HEK293T (cell line): ENCODE results near the gene ZNF181.

Experiments used
- ARNT ChIP-seq: fragments of 450-650 bp; IDR thresholded peaks from 2 replicates; pipeline ENCODE4 v1.6.1; 2017; ENCODE audit warnings: mild to moderate bottlenecking
- BHLHE40 ChIP-seq: fragments of 450-650 bp; IDR thresholded peaks from 2 replicates; pipeline ENCODE4 v1.6.1; 2016; ENCODE audit warnings: mild to moderate bottlenecking, moderate library complexity, borderline replicate concordance
- ELF4 ChIP-seq: fragments of 450-650 bp; IDR thresholded peaks from 2 replicates; pipeline ENCODE4 v1.6.1; 2017; ENCODE audit warnings: antibody characterized with exemption
- FOXA1 ChIP-seq: fragments of 450-650 bp; IDR thresholded peaks from 2 replicates; pipeline ENCODE4 v1.6.1; 2016; ENCODE audit warnings: mild to moderate bottlenecking
- FOXK2 ChIP-seq: fragments of 450-650 bp; IDR thresholded peaks from 2 replicates; pipeline ENCODE4 v1.6.1; 2016; ENCODE audit warnings: mild to moderate bottlenecking
- FOXM1 ChIP-seq: fragments of 450-650 bp; IDR thresholded peaks from 2 replicates; pipeline ENCODE4 v1.6.1; 2017; ENCODE audit warnings: mild to moderate bottlenecking, borderline replicate concordance
- LEF1 ChIP-seq: fragments of 450-650 bp; IDR thresholded peaks from 2 replicates; pipeline ENCODE4 v1.6.1; 2017; ENCODE audit warnings: mild to moderate bottlenecking, borderline replicate concordance
- NFRKB ChIP-seq: fragments of 450-650 bp; IDR thresholded peaks from 2 replicates; pipeline ENCODE4 v1.6.1; 2016; ENCODE audit warnings: mild to moderate bottlenecking, moderate library complexity
- SP1 ChIP-seq: fragments of 450-650 bp; IDR thresholded peaks from 2 replicates; pipeline ENCODE4 v1.6.1; 2017
- SUZ12 ChIP-seq: fragments of 450-650 bp; IDR thresholded peaks from 2 replicates; pipeline ENCODE4 v1.6.1; 2016; ENCODE audit warnings: mild to moderate bottlenecking
- TARDBP ChIP-seq: fragments of 450-650 bp; IDR thresholded peaks from 2 replicates; pipeline ENCODE4 v1.6.1; 2016
- ZNF384 ChIP-seq: fragments of 450-650 bp; IDR thresholded peaks from 2 replicates; pipeline ENCODE4 v1.6.1; 2016
- TF ChIP-seq, protein P1 (sequence below): fragments of 450-650 bp; IDR thresholded peaks from 2 replicates; pipeline ENCODE4 v1.6.1; 2016

DNA sequence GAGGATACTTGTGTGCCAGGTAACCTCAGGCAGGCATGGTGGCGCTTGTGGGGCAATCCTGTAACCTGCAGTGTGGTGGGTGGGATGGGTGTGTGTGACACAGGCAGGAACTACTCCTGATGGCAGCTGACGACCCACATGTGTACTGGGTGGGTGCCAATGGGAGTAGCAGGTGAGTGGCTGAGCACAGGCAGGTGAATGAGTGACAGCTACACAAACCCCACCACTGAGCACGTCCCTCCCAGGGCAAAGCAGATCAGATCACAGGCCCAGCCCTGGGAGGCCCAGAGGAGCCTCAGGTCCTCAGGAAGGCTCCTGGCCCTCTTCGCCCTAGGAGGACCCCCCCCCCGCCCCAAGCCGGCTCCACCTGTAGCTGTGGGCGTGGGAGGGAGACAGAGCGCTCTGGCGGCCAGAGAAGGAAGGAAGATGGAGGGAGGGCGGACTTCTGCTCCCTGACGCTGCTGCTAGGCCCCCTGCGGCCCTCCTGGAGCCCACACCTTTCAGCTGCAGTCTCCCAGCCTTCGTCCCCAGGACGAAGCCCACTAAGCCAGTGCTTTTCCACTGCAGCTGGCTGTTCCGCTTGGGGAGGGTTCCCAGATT, 1.3 kb upstream of the ZNF181 start:
- TF ChIP-seq FOXK2 (no peak), FOXA1 (no peak), ARNT (no peak), TARDBP (no peak), SUZ12 (no peak), NFRKB (no peak), ELF4 (no peak), FOXM1 (no peak), LEF1 (no peak), SP1 (no peak), BHLHE40 (no peak), ZNF384 (no peak)
- TF ChIP-seq, protein P1, sequence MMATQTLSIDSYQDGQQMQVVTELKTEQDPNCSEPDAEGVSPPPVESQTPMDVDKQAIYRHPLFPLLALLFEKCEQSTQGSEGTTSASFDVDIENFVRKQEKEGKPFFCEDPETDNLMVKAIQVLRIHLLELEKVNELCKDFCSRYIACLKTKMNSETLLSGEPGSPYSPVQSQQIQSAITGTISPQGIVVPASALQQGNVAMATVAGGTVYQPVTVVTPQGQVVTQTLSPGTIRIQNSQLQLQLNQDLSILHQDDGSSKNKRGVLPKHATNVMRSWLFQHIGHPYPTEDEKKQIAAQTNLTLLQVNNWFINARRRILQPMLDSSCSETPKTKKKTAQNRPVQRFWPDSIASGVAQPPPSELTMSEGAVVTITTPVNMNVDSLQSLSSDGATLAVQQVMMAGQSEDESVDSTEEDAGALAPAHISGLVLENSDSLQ: no peak
